GM12891 (cell line): ENCODE measurements around the gene PSMB10.

Experiments
- POLR2A ChIP-seq: IDR thresholded peaks from 2 replicates; pipeline ENCODE4 v1.6.1; 2011; ENCODE audit warnings: low read depth, low read length, control low read depth
- POLR2AphosphoS5 ChIP-seq: IDR thresholded peaks from 2 replicates; pipeline ENCODE4 v1.6.1; 2011; ENCODE audit warnings: low read depth, low read length, control low read depth
- POU2F2 ChIP-seq: IDR thresholded peaks from 2 replicates; pipeline ENCODE4 v1.6.1; 2011; ENCODE audit warnings: low read depth, mild to moderate bottlenecking, control low read depth, low read length, moderate library complexity
- SPI1 ChIP-seq: IDR thresholded peaks from 2 replicates; pipeline ENCODE4 v1.6.1; 2011; ENCODE audit warnings: low read depth, low read length, control low read depth
- TAF1 ChIP-seq: IDR thresholded peaks from 2 replicates; pipeline ENCODE4 v1.6.1; 2011; ENCODE audit warnings: low read depth, low read length, control low read depth

DNA sequence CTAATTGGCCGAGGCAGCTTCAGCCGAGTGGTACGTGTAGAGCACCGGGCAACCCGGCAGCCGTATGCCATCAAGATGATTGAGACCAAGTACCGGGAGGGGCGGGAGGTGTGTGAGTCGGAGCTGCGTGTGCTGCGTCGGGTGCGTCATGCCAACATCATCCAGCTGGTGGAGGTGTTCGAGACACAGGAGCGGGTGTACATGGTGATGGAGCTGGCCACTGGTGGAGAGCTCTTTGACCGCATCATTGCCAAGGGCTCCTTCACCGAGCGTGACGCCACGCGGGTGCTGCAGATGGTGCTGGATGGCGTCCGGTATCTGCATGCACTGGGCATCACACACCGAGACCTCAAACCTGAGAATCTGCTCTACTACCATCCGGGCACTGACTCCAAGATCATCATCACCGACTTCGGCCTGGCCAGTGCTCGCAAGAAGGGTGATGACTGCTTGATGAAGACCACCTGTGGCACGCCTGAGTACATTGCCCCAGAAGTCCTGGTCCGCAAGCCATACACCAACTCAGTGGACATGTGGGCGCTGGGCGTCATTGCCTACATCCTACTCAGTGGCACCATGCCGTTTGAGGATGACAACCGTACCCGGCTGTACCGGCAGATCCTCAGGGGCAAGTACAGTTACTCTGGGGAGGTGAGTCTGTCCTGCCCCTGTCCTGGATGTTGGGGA lies 27.5 kb downstream of the PSMB10 start:
- TF ChIP-seq TAF1, result no peak
- TF ChIP-seq POLR2AphosphoS5, result no peak
- TF ChIP-seq POLR2A, result no peak
- no peak for TF ChIP-seq POU2F2
- TF ChIP-seq SPI1, result no peak
